ENCODE data around the gene KRT86. TPM values are rescaled to one million over a fixed set of nuclear protein-coding genes. Genes with fewer than 3 reads are reported as not detected.

Gene KRT86
- total RNA-seq = not detected
- long read RNA-seq = 0 reads

- intact Hi-C loops (cut with micrococcal nuclease) = loop anchor here (5.0 kb wide), 1 partner anchor 117 kb away; no protein-coding TSS in a partner anchor
- DNase-seq (no peak), ATAC-seq (no peak)
Observed at GRCh38 chr12:52274521-52275120, at the start of gene KRT86. Gene KRT86 (plus strand): TSS chr12:52274645. CDS start chr12:52301917, 27,272 bp downstream.

DNA sequence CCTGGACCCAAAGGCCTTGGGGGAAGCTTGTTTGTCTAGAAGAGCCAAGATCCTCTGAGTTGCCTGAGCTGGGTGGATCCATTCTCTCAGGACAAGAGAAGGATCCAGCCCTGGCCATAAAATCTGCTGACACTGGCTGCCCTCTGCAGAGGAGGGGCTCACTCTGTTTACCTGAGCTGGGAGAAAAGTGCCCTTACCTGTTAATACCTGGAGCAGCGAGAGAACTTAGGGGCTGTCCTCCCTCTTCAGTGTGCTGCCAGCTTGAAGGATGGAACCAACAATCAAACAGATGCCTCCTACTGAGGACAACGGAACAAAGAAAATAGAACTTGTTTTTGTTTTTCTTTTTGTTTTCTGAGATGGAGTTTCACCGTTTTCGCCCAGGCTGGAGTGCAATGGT, 48.7 kb upstream of the KRT86 start:
- intact Hi-C loops (cut with micrococcal nuclease) = no loop called here
- DNase-seq (no peak), ATAC-seq (no peak)

GRCh38 chr12:52226446-52226845, 48.0 kb upstream of the KRT86 start:
- no peak for DNase-seq
- intact Hi-C loops (cut with micrococcal nuclease) = no loop called here
- no peak for ATAC-seq

GRCh38 chr12:52227606-52228166, 46.8 kb upstream of the KRT86 start:
- ATAC-seq (no peak), DNase-seq (no peak)
- intact Hi-C loops (cut with micrococcal nuclease) = no loop called here

GRCh38 chr12:52228366-52228765, 46.1 kb upstream of the KRT86 start:
- intact Hi-C loops (cut with micrococcal nuclease) = no loop called here

DNA sequence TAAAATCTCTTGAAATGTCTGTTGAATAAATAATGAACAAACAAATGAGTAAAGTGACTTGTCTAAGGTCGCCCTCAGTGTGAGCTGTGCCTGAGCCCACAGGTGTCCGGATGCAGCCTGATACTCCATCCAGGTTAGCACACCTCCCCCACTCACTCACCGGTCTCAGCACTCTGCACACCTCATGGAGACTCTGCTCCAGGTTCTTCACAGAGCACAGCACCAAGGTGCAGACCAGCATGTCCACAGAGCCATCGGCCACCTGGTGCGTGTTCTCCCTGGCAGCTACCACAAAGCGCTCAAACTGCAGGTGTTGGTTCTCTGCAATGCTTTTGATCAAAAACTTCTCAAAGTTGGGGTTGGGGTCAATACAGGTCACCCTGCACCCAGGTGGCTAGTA, 45.5 kb upstream of the KRT86 start:
- DNase-seq = no peak
- intact Hi-C loops (cut with micrococcal nuclease) = no loop called here
- ATAC-seq = no peak

More at GRCh38 chr12:52228366-52228765, 46.1 kb upstream of the KRT86 start:
- ATAC-seq (no peak), DNase-seq (no peak)

DNA sequence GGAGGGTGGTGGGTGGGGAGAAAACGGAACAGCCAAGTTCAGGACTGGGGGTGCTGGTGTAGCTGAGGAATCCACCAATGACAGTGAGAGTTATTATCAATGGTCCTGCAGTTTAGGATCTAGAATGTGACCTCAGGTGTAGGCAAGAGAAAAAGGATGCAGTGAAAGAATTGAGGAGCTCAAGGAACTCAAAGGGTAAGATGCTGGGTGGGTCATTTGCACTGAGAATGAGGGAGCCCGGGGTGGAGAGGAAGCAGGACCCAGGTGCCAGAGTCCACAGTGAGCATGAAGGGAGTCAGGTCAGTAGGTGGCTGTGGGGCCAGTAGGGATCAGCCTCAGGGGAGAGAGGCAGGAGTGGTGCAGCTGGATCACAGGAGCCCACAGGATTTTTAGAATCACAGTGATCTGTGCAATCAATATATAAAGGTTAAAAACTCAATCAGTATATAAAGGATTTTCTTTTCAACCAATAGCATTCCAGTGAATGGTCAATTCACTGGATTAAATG, 44.6 kb upstream of the KRT86 start:
- intact Hi-C loops (cut with micrococcal nuclease) = no loop called here
- no peak for ATAC-seq

DNA sequence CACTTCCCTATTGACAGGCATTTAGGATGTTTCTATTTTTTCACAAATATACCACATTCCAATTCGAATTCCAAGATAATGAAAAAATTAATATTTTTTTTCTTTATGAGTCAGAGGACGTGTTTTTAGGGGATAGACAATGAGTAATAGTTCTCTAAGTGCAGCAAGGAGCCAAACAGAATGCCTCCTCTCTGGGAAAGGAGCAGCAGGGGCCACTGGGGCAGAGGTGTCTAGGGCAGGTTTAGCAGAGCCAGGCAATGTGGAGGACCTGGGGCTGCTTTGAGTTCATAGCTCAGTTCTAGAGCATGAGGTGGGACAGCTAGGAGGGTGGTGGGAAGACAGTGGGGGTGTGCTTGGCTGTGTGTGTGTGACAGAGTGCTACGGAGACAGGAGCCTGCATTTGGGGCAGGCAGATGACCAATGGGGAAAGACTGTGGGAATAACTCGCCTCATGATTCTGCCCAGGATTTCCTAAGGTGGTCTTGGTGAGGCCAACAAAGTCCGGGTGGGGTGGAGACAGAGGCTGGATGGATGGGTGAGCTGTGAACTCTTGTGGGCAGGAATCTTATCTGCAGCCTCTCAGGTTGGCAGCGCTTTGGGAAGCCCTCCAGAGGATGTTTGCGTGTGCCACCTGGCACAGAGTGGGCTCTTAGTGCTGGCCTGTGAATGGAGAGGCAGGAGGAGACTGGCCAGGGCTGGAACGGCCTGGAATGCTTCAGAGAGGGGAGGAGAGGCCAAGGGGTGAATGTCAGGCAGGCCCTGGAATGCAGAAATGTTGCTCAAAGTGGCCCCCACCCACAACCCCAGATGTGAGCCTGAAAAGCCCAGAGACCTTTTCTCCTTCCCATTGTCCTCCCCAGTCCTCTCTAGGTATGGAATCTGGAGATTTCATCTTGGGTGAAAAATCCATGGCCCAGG, 43.8 kb upstream of the KRT86 start:
- intact Hi-C loops (cut with micrococcal nuclease) = no loop called here
- DNase-seq = peak; percentile 72
- ATAC-seq = peak; percentile 96

More for the DNA sequence above, 44.6 kb upstream of the KRT86 start:
- no peak for DNase-seq

- ATAC-seq (no peak), DNase-seq (no peak)
- intact Hi-C loops (cut with micrococcal nuclease) = no loop called here
Observed at GRCh38 chr12:52231305-52232202, 42.9 kb upstream of the KRT86 start.

- intact Hi-C loops (cut with micrococcal nuclease) = no loop called here
- DNase-seq (no peak), ATAC-seq (no peak)
Observed at GRCh38 chr12:52232203-52232673, 42.2 kb upstream of the KRT86 start.

DNA sequence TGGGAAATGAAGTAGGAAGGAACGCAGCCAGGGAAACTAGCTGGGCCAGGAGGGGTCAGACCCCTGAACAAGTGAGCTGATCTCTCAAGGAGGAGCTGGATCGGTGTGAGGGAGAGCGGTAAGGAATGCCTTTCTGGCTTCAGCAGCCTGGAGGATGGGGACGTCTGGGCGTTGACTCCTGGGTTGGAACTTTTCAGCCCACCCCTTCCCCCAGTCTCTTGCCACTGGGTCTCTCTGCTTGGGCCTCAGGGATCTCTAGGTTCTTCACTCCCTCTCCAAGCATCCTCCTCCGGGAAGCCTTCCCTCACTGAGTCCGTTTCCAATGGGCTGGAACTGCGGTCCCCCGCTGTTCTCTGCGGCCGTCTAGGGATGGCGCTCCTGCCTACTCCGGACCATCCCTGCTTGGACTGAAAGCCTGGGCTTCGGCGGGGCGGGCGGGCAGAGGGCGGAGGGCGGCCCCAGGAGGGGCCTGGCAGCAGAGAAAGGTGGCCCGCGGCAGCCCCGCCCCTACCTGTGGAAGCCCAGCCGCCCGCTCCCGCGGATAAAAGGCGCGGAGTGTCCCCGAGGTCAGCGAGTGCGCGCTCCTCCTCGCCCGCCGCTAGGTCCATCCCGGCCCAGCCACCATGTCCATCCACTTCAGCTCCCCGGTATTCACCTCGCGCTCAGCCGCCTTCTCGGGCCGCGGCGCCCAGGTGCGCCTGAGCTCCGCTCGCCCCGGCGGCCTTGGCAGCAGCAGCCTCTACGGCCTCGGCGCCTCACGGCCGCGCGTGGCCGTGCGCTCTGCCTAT, 41.6 kb upstream of the KRT86 start, which contains the start of gene KRT7:
TSS of gene KRT7 (plus strand) at position 570 of the 788 bp plus-strand sequence. CDS start at position 624, 54 bp downstream.
- intact Hi-C loops (cut with micrococcal nuclease) = no loop called here
- no peak for ATAC-seq
- DNase-seq = no peak

GRCh38 chr12:52233462-52234207, 40.8 kb upstream of the KRT86 start:
- ATAC-seq (no peak), DNase-seq (no peak)
- intact Hi-C loops (cut with micrococcal nuclease) = no loop called here

DNA sequence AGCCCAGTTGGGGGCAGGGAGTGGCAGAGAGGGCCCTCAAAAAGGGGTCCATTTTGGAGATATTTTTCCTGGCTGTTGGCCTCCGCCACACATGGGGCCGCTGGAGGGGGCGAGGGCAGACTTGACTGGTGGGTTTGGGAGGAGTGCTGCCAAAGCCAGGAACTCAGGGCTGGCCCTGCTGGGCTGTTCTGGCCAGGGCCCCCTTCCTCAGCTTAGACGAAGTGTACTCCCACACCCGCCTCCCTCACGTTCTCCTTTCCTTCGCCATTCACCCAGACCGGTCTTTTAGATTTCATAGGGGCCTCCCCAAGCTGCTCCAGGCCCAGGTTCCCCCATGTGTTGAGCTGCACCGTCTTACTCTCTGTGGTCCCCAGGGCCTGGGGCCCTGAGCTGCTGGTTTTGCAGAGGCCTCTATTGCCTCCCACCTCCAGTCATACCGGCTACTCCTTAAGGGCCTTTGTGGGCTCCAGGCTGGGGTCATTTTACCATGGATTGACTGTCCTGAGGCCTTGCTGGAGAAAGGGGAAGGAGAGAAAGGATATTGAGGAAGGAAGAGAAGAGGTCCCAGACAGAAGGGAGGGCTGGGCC, 40.1 kb upstream of the KRT86 start:
- intact Hi-C loops (cut with micrococcal nuclease) = no loop called here
- DNase-seq = no peak
- no peak for ATAC-seq

DNA sequence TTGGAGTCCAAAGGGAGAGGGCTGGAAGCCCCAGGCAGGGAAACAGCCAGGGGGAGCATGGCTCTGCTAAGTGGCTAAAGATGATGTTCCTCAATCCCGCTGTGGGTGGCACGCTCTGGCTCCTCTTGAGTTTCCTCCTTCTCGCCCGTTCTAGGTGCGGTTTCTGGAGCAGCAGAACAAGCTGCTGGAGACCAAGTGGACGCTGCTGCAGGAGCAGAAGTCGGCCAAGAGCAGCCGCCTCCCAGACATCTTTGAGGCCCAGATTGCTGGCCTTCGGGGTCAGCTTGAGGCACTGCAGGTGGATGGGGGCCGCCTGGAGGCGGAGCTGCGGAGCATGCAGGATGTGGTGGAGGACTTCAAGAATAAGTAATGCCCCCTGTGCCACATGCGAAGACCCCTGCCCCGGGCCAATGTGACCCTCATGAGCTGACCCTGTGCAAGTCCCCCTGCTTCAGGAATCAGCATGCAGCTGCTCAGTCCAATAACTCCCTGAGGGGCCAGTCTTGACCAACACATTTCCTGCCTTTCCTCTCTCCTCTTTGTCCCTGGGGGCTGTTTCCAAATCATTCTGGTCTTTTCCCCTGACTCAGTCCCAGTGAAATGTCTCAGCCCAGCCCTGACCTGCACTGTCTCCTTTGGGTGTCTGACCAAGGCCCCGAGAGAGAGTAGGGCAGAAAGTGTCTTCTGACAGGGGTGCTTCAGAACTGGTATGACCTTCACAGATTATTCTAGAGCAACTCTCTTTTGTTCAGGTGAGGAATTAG, 39.3 kb upstream of the KRT86 start:
- ATAC-seq (no peak), DNase-seq (no peak)
- intact Hi-C loops (cut with micrococcal nuclease) = no loop called here

- ATAC-seq (no peak), DNase-seq (no peak)
- intact Hi-C loops (cut with micrococcal nuclease) = no loop called here
Observed at GRCh38 chr12:52235822-52236361, 38.6 kb upstream of the KRT86 start.

Measured in left ventricle myocardium superior (tissue), 1 donor.